GM18507 (cell line): Measurements from ENCODE around the gene KATNB1.
"Not testable (repeated sequence)": the region's sequence is repeated elsewhere in the genome, so short reads cannot be mapped to it uniquely, and the experiment has no call there.

Source experiments
- DNase-seq: peaks from one replicate; pipeline ENCODE4 v3.0.0; 2011; ENCODE audit warnings: low read depth; ENCODE audit not compliant: insufficient read length; ENCODE audit errors: extremely low spot score
- FAIRE-seq: peaks from 2 replicates; lab custom pipeline; 2011; peaks lifted over from hg19 to GRCh38; lab: Jason Lieb, UNC

KATNB1 gene

GRCh38 chr16:57739756-57740422 lies 4.3 kb downstream of the KATNB1 start:
- no peak for FAIRE-seq
- no peak for DNase-seq

- DNase-seq: no peak
- no peak for FAIRE-seq
These were observed 5.0 kb downstream of the KATNB1 start for GRCh38 chr16:57740423-57741071.

GRCh38 chr16:57741660-57742191 lies 6.2 kb downstream of the KATNB1 start:
- no peak for DNase-seq
- no peak for FAIRE-seq

GRCh38 chr16:57742543-57742942 lies 7.0 kb downstream of the KATNB1 start:
- FAIRE-seq (no peak), DNase-seq (no peak)

- DNase-seq: no peak
- no peak for FAIRE-seq
These were observed 7.9 kb downstream of the KATNB1 start for GRCh38 chr16:57743458-57743857.

- FAIRE-seq (no peak), DNase-seq (no peak)
These were observed 8.5 kb downstream of the KATNB1 start for GRCh38 chr16:57743886-57744641.

GRCh38 chr16:57744642-57744903 lies 9.0 kb downstream of the KATNB1 start:
- DNase-seq (no peak), FAIRE-seq (no peak)

- FAIRE-seq: no peak
These were observed 10.2 kb downstream of the KATNB1 start for GRCh38 chr16:57745768-57746167.

GRCh38 chr16:57746316-57746715 lies 10.7 kb downstream of the KATNB1 start:
- not testable (repeated sequence) for FAIRE-seq, DNase-seq

More at GRCh38 chr16:57745768-57746167, 10.2 kb downstream of the KATNB1 start:
- DNase-seq: no peak

- no peak for DNase-seq
- no peak for FAIRE-seq
These were observed 11.5 kb downstream of the KATNB1 start for GRCh38 chr16:57747091-57747490.

GRCh38 chr16:57747496-57747895 lies 11.9 kb downstream of the KATNB1 start:
- DNase-seq: no peak
- no peak for FAIRE-seq

GRCh38 chr16:57747996-57748395 lies 12.4 kb downstream of the KATNB1 start:
- no peak for DNase-seq
- FAIRE-seq: no peak

GRCh38 chr16:57748596-57748995 lies 13.0 kb downstream of the KATNB1 start:
- no peak for FAIRE-seq

GRCh38 chr16:57749101-57749692 lies 13.6 kb downstream of the KATNB1 start:
- FAIRE-seq (no peak), DNase-seq (no peak)

More at GRCh38 chr16:57748596-57748995, 13.0 kb downstream of the KATNB1 start:
- no peak for DNase-seq

GRCh38 chr16:57749856-57750452 lies 14.4 kb downstream of the KATNB1 start:
- DNase-seq (no peak), FAIRE-seq (no peak)

- DNase-seq (no peak), FAIRE-seq (no peak)
These were observed 15.4 kb downstream of the KATNB1 start for GRCh38 chr16:57750796-57751538.

- no peak for DNase-seq
- FAIRE-seq: no peak
These were observed 16.1 kb downstream of the KATNB1 start for GRCh38 chr16:57751539-57752202.

GRCh38 chr16:57752203-57752580 lies 16.6 kb downstream of the KATNB1 start:
- DNase-seq: no peak

More at GRCh38 chr16:57752203-57752580, 16.6 kb downstream of the KATNB1 start:
- FAIRE-seq: no peak
